HL-60/S4 (cell line): Measurements from ENCODE around the gene RNF180.

Experiments used
- in situ Hi-C: fragments of 300-500 bp; cut with MboI; formaldehyde crosslinking; loops from 2 replicates; pipeline ENCODE4 v1.14.3; 2022; ENCODE audit warnings: low sequenced_read_pairs

RNF180 gene

GRCh38 chr5:64165500-64166200, at the start of gene RNF180:
Gene RNF180, plus strand, starts transcription at chr5:64165843. Its CDS starts 34,965 bp downstream, at chr5:64200808.
- in situ Hi-C loops, result no loop called here

- in situ Hi-C loops, result no loop called here
These were observed 40.1 kb upstream of the RNF180 start for GRCh38 chr5:64125521-64125920.

GRCh38 chr5:64126202-64126741, 39.4 kb upstream of the RNF180 start:
- in situ Hi-C loops, result no loop called here

GRCh38 chr5:64140018-64140417, 25.6 kb upstream of the RNF180 start:
- in situ Hi-C loops, result no loop called here

- in situ Hi-C loops, result no loop called here
These were observed 21.0 kb upstream of the RNF180 start for GRCh38 chr5:64144425-64145215.

GRCh38 chr5:64145216-64145895, 20.3 kb upstream of the RNF180 start:
- in situ Hi-C loops, result no loop called here

GRCh38 chr5:64147379-64147778, 18.3 kb upstream of the RNF180 start:
- in situ Hi-C loops, result no loop called here

GRCh38 chr5:64147849-64148441, 17.7 kb upstream of the RNF180 start:
- in situ Hi-C loops, result no loop called here

GRCh38 chr5:64149268-64149667, 16.4 kb upstream of the RNF180 start:
- in situ Hi-C loops, result no loop called here

- in situ Hi-C loops, result no loop called here
These were observed 15.7 kb upstream of the RNF180 start for GRCh38 chr5:64149857-64150521.

- in situ Hi-C loops, result no loop called here
These were observed 9.4 kb upstream of the RNF180 start for GRCh38 chr5:64156261-64156660.

GRCh38 chr5:64158827-64159226, 6.8 kb upstream of the RNF180 start:
- in situ Hi-C loops, result no loop called here

GRCh38 chr5:64160201-64160600, 5.4 kb upstream of the RNF180 start:
- in situ Hi-C loops, result no loop called here

GRCh38 chr5:64161420-64161819, 4.2 kb upstream of the RNF180 start:
- in situ Hi-C loops, result no loop called here

GRCh38 chr5:64163135-64163534, 2.5 kb upstream of the RNF180 start:
- in situ Hi-C loops, result no loop called here

GRCh38 chr5:64163746-64164145, 1.9 kb upstream of the RNF180 start:
- in situ Hi-C loops, result no loop called here

- in situ Hi-C loops, result no loop called here
These were observed 1.5 kb upstream of the RNF180 start for GRCh38 chr5:64164166-64164565.

GRCh38 chr5:64165160-64165499, 513 bp upstream of the RNF180 start:
- in situ Hi-C loops, result no loop called here

GRCh38 chr5:64166201-64166959, 737 bp downstream of the RNF180 start:
- in situ Hi-C loops, result no loop called here

- in situ Hi-C loops, result no loop called here
These were observed 10.7 kb downstream of the RNF180 start for GRCh38 chr5:64176301-64176700.
